HG03457 (cell line): ENCODE results near the gene CHGA.

Source experiments
- ATAC-seq: cut with Tn5 transposase; IDR thresholded peaks from one replicate; pipeline ENCODE4 v1.9.1; 2021; ENCODE audit warnings: moderate number of reproducible peaks; ENCODE audit not compliant: unreplicated experiment

Gene CHGA

DNA sequence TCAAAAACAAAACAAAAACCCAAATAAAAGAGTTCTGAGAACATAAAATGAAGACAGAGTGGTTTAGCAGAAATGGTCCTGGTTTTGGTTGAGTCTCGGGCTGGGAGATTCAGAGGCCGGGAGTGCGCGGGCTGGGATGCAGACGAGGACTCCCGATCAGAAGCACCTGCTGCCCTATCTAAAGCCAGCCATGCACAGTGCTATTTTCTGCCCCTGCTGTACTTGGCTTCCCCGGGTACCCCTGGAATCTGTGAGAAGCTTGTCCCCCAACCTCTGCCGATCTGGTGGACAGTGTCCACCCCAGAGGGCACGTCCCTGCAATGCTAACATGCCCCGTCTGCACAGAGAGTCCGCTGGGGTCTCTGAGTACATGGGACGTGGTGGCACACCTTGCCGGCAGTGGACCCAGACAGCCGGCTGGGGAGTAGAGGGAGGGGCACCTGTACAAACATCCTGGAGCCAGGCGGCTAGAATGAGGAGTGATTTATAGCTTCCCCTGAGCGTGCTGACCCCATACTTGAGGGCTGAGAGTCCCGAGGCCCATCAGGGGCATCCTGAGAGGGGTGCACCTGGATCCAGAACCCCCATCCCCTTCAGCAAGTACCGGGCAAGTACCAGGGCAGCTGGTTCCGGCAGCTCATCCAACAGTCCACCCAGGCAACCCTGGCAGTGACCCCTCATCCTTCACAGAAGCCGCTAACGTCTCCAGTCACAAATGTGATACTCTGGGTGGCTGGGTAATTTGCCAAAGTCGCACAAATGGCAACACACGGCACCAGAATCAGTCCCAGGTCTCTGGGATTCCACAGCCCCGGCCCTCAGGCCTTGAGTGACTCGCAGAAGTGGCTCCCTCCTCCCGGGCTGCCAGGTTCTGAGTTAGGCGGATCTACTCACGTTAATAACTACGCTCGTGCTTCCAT lies 37.1 kb downstream of the CHGA start:
- no peak for ATAC-seq

DNA sequence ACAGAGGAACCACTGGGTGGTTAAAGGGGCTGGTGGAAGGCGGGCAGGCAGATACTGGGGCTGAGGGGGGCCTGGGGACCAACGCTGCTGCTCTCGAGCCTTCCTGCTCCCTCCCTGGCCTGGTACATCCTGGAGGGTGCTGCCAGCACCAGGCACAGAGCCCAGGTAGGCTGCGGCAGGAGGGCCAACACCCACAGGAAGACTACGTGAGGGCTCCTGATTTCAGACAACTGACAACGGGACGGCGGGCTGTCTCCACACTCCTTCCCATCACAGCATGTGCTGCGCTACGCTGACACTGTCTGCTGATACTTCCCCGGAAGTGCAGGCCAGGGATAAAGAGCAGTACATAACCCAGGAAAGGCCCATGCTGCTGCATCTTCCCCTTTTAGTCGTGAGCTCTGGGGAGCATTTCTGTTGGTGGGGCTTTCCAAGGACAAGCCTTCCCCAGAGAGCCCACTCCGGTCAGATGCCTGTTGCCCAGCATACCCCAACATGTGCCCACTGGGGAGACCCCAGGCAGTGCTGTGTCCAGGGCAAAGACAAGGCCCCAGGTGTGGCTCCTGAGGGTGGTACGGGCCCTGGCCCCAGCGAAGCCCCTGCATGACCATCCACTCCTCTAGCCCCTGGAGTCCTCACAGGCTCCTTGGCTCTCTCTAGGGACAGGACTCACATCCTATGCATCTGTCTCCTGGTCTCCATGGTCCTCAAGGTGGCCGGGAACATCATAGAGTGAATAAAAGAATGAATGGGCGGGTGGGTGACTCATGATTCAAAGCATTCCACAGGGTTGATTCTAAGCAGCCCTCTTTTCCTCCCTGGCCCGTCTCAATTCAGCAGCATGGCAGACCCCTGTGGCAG lies 38.0 kb downstream of the CHGA start:
- ATAC-seq: no peak

DNA sequence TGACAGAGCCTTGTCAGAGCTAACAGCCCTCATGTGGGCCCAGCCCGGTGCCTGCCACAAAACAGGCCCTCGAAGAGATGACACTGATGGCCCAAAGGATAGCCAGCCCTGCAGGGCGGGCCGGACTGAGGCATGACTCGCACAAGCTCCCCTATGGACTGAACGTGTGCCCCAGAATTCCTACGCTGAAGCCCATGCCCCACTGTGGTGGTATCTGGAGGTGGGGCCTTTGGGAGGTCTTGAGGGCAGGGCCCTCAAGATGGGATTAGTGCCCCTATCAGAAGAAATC lies 38.6 kb downstream of the CHGA start:
- ATAC-seq: no peak

DNA sequence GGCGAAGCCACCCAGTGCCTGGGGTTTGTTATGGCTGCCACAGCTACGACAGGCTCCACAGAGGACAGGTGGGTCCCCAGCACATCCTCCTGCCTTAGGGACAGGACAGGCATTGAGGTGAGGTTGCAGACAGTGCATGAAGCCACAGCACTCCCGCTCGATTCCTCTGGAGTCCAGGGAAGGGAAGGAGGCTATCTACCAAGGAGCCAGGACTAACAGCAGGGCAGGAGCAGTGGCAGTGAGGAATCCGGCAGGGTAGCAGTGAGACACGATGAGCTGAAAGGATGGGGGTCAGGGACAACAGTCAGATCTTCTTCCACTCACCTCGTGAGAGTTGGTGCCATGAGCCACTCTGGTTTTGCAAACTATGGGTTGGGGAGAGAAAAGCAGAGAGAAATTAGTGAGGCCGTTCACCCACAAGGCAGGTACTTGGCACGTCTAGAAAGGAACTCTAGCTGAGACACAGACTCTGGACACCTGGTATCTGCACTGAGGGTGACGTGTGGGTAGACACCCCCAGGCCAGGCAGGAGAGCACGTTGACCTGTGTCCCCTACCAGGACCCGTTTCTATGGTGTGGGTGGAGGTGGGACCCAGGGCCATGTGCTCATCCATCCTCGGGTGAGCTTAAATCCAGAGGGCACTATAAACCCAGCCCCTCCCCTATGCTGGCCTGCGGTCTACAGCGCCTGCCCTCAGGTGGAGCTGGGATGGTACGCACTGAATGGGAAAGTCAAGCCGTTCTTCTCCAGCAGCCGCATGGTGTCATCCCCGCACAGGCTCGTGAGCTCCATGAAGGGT lies 39.3 kb downstream of the CHGA start:
- no peak for ATAC-seq

DNA sequence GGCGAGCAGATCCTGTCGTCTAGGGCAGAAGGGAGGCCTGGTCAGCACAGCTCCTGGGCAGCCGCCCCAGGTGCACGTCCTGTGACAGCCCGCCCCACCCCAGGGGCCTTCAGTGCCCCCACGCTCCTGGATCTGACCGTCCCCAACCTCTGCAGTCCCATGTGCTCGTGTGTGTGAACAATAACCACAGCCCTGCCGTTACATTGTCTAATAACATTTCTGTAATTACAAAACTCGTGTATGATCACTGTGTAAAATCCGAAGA lies 39.8 kb downstream of the CHGA start:
- no peak for ATAC-seq

DNA sequence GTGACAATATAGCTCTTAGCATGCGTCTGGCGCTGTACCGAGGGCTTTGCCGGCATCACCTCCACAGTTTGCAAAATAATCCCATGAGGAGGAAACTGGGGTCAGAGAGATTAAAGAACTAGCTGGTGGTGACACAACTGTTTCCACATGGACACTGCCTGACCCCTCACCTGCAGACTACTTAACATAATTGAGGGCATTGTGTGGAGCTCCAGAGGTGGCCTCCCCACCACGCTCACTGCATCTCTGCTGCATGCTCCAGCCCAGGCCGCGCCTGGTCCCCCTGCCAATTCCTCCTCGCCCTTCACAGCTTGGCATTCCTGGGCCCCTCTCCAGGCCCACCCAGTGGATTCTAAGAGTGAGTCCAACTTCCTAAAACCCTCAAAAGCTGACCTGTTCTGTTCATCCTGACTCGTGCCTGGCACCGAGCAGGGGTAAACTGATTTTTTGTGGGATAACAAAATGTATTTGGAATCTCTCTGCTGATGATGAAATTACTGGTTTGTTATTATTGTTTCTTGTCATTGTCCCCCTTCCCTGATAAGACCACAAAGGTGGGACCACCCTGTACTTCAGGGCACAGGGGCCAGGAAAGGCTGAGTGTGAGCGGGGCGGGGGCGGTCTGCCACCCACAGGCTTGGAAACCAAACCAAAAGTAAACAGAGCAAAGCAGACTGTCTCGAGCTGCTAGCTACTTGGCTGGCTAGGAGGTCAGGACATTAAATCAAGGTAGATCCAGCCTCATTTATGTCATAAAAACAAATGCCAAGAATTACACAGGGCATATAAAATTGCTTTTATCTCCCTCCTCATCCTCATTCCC lies 40.6 kb downstream of the CHGA start:
- ATAC-seq: no peak

DNA sequence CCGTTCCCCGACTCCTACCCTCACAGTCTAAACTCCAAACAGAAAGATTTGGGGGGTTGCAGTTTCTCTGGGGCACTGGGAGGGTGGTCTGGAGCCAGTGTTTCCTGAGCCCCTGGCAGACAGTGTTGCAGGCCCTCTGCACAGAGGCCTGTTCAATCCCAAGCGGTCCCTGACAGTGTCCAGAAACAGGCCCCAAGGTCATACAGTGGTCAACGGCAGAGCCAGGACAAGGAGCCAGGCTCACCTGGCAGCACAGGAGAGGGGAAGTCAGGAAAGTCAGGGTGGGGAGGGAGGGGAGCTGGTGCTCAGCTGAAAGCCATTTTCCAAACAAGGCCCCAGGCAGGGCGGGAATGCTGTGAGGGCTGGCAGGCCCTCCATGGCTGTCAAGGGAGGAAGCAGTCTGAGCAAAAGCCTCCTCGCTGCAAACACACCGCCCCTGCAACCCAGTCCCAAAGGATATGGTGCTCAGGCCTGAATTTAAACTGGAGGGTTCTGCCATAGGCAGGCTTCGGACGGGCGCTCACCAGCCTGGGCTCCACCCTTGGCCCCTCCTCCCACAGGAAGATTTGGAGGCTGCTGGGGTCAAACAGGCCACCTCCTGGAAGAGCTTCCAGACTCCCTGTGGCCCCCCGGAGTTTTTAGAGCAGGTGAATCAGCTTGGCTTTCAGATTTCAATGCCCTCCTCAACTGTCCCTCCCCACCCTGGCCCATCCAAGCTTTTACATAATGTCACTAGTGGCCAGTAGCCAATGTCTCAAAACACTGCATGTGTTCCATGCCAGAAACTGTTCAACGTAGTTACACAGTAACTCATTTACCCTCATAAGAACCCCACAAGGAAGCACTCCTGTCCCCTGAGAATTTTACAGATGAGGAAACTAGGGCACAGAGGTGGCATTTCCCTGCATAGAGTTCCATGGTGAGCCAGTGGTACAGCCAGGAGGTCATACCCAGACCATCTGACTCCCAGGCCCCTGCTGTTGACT lies 41.5 kb downstream of the CHGA start:
- no peak for ATAC-seq

DNA sequence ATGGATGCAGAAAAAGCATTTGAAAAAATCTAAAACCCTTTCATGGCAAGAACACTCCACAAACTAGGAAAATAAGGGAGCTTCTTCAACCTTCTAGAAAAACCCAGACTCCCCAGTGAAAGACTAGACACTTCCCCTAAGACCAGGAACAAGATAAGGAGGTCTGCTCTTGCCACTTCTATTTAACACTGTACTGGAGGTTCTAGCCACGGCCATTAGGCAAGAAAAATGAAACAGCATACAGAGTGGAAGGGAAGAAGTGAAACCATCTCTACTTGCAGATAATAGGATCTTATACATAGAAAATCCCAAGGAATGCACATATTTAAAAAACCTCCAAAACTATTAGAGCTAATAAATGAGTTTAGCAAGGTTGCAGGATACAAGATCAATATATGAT lies 42.3 kb downstream of the CHGA start:
- no peak for ATAC-seq

DNA sequence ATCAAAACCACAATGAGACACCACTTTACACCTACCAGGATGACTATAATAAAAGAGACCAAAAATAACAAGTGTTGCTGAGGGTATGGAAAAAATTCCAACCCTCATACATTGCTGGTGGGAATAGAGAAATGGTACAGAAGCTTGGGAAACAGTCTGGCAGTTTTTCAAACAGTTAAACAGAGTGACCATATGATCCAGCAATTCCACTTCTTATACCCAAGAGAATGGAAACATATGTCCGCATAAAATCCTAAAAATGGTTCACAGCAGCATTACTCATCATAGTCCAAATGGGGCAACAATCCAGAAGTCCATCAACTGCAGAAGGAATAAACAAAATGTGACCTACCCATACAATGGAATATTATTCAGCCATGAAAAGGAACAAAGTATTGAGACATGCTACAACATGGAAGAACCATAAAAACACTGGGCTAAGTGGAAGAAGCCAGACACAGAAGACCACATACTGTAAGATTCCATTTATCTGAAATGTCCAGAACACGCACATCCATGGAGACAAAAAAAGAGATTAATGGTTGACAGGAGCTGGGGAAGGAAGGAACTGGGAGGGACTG lies 44.5 kb downstream of the CHGA start:
- ATAC-seq: no peak

DNA sequence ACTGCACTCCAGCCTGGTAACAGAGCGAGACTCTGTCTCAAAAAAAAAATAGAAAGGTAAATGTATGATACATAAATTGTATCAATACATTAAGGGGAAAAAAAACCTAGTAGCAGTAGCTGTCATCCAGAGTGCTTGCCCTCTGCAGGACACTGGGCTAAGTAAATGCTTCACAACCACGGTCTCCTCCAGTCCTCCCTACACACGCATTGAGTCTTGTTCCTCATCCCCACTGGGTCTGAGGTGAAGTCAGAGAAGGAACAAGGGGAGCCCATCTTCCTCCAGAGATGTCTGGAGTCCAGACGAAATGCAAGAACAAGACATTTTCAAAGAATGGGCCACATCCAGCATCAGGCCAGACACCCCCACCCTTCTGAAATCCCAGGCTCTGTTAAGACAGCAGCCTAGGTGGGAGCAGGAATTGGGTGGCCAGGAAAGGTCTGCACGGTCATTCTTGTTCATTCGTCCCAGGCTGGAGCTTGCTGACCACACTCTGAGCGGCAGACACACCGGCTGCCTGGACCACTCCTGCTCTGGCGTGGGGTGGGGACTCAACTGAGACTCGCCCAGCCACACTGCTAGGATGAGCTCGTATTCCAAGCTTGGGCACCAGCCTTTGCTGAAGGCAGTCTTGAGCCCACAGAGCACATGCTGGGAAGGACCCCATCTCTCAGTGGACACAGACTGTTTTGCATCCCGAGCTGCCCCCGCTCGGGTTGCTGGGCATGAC lies 45.5 kb downstream of the CHGA start:
- no peak for ATAC-seq

DNA sequence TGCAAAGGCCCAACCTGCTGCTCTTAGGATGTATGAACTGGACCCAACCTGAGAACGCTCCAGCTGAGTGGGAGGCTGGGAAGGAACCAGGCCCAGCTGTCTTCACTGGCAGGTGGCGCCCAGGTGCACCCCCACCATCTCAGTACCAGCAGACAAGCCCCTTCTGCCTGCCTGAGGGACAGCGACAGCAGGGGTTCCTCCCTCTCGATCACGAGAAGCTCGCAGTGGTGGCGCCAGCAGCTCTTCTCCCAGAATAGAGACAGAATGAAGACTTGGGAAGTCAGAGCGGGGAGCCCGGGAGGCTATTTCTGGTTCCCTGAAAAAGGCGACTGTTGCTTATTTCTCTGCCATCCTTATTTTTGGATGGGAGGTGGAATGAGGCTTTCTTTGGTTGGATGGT lies 46.5 kb downstream of the CHGA start:
- no peak for ATAC-seq

DNA sequence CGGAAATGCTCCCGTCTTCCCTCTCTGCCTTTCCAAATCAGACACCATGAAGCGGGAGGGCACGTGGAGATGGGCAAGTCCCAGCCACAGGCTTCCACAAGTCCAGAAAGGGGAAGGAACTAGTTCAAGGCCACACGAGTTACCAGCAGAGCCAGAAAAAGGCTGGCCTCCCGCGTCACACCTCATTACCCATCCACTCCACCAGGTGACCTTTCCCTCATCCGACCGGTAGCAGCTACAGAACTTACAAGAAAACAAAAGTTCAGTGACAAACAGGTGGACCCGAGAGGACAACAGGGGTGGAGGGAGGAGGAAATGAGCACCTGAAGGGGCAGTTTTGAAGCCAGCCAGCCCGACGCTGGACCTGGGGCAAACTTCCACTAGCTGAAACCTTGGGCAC lies 46.9 kb downstream of the CHGA start:
- no peak for ATAC-seq

DNA sequence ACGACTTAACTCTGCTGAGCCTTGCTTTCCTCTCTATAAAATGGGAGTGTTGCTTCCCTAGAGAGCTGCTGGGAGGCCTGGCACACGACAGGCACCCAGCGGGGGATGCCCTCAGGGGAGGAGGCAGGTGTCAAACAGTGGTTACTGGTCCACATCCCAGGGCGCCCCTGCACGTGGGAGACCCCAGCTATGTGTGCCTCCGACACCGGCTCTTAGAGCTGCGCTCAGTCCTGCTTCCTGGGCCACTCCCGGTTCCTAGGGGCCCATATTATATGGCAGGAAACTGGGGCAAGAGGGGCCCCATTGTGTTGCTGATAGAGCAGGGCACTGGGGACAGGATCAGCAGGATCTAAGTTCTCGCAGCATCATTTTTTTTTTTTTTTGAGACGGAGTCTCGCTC lies 47.3 kb downstream of the CHGA start:
- no peak for ATAC-seq

DNA sequence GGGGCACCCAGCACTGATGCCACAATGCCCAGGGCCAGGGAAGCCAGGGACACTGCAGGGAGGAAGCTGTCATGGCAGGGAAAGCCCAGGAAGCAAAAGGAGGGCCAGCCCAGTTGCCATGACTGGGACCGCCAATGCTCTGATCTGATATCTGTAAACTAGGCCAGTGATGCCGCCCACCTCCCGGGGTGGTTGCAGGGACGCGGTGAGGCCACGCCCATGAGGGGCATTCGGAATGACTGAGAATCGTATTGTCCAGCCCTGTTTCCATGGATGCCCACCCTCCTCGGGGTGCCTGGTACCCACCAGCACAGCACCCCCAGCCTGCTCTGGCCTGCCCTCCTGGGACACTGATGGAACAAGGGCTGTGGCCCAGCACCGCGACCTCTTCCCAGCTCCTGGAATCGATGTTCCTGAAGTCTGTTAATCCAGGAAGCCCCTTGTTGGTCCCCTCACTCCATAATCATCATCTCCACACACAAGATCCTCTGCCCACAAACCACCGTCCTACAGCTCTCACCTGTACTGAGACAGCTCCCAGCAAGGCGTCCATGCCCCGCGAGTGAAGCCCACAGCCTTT lies 48.7 kb downstream of the CHGA start:
- ATAC-seq: no peak

DNA sequence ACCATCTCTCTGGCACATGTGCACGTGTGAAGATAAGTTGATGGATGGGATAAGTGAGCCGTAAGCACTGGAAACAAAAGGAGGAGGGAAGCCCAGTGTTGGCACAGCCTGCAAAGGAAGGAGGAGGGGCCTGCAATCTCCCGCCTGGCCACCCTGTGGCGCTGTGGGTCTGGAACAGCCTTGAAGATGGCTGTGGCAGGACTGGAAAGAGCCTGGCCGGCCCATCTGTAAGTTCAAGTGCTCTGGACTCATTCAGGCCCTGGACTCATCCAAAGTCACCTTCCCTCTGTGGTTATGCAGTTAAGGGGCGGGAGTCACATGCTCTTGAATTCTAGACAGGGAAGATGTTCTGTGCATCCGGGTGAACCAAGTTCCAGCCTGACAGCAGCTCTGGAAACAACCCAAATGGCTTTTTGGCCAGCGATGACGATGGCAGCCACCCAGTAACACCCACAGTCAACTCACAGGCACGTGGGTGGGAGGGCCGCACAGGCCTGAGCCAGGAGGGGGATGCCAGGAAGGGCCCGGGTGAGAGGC lies 50.4 kb downstream of the CHGA start:
- no peak for ATAC-seq

DNA sequence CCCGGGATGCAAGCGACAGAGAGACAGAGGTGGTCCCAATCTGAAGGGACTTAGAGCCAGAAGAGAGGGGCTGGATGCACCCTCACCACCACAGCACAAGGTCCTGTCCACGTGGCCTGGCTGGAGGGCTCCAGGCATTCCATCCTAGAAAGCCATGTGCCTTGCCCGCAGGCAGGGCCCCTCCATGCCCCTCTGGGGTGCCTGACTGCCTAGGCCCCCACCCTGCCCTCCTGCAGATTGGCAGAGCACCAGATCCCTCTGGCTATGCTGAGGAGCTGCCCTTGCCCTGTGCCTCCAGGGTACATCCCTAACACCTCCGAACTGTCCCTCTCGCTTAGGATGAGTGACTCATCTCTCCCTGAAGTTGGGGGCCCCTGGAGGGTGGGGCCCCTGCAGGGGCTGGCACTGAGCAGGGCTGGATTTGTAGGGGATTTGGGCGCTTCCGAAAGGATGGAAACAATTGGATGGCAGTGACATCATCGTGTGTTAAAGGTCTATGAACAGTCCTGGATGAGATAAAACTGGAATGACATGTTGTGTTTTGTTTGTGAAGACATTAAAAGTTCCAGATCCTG lies 50.9 kb downstream of the CHGA start:
- no peak for ATAC-seq

DNA sequence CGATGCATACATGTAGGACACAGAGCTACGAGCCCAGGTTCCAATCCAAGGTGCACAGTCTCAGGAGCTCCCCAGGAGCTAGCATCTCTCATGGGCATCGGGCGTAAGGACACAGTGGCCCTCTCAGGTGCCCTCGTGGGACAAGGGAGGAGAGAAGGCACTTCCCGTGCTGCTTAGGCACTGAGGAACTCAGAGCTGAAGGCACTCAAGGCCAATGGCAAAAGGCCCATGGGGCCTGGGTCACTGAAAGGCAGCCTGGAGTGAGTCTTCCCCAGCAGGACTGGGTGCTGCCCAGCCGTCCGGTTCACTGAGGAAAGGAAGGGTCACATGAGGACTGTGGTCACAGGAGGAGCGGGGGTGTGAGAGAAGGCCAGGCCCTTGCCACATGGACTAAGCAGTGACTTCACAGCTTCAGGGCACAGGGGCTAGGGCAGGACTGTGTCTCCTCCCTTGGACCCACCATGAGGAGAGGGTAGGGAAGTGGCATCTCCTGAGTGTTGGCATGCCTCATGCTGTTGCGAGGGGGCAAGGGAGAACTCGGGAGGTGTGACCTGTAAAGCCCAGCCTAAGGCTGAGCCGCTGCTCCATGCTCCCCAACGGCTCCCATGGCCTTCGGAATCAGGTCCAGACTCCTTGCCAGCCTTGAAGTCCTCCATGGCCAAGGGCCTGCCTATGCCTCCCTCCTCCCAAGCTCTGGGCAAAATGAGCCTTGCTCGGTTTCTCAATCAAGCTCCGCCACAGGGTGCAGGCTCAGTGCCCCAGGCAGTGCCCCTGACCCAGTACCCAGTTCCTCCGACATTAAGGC lies 51.8 kb downstream of the CHGA start:
- ATAC-seq: no peak
